Posterior vena cava (tissue), 2 donors: ENCODE data around the gene CCRL2. TPM values are rescaled to one million over a fixed set of nuclear protein-coding genes. Genes with fewer than 3 reads are reported as not detected.
"Not testable (repeated sequence)": the region's sequence is repeated elsewhere in the genome, so short reads cannot be mapped to it uniquely, and the experiment has no call there.

Source experiments
- DNase-seq: peaks from one replicate; pipeline ENCODE4 v3.0.0-alpha.2; 2020; ENCODE audit warnings: low spot score
- intact Hi-C, 2 donors: fragments of 100-400 bp; cut with DNase I; formaldehyde crosslinking; loops; one replicate each; pipeline versions ENCODE4 v1.14.1 to v1.14.2; 2022 to 2023
- total RNA-seq, 2 donors: library from RNA; stranded (reverse); fragmentation: NEBNext Ultra II Directional; extraction: Animal tissue kit (Norgen Biotek cat#: 25700); gene quantifications; one replicate each; pipeline ENCODE4 v1.2.1, GENCODE V29; 2021
- donor health status: DM: yes; HTN: yes; CAD: no.
- donor health status: DM: yes; HTN: yes; CAD: no.

The CCRL2 gene
- total RNA-seq, 2 donors from 2014 or later = 2.0 to 2.4 TPM

DNA sequence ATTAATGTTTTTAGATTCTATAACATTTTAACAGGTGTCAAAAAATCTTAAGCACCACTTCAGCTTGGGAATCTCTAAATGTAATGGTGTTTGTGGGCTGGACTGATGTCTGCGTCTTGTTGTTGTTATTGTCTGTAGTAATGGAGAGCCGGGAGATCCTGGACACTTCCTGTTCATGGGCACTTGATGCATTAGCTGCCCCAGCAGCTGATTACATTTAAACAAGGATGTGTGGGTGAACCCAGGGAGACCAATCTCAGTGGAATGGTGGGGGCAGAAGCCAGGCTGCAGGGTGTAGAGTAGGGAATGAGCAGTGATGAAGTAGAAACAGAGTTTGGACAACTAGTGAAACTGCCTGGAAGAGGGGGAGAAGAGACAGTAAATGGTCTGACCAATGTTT lies 8.0 kb upstream of the CCRL2 start:
- intact Hi-C loops = no loop called here

GRCh38 chr3:46399557-46399956 lies 7.5 kb upstream of the CCRL2 start:
- intact Hi-C loops = no loop called here
- DNase-seq = no peak

More for the DNA sequence above, 8.0 kb upstream of the CCRL2 start:
- DNase-seq = no peak

- intact Hi-C loops = no loop called here
Observed at GRCh38 chr3:46400000-46400734, 6.9 kb upstream of the CCRL2 start.

DNA sequence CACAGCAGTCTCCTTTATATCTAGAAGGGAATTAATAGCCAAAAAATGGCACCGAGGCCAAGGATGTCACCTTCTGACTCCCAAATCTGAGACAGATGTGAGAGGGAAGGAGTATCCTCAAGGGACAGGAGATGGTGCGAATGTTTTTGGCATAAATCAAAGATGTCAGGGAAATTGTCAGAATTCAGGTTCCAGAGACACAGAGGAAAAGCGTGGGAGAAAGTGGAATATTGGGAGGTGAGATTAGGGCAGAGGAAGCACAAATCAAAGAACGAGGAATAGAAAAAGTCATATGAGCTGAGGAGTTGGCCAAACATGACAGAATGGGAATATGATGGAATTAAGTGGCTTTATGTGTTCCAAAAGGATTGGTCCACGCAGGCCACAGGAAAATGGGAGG lies 6.2 kb upstream of the CCRL2 start:
- DNase-seq = no peak
- intact Hi-C loops = no loop called here

More at GRCh38 chr3:46400000-46400734, 6.9 kb upstream of the CCRL2 start:
- DNase-seq = no peak

- intact Hi-C loops = no loop called here
- DNase-seq = no peak
Observed at GRCh38 chr3:46401579-46401978, 5.5 kb upstream of the CCRL2 start.

- DNase-seq, intact Hi-C loops: not testable (repeated sequence)
Observed at GRCh38 chr3:46402902-46403301, 4.2 kb upstream of the CCRL2 start.

- intact Hi-C loops = no loop called here
- DNase-seq = no peak
Observed at GRCh38 chr3:46405301-46406019, 1.6 kb upstream of the CCRL2 start.

- DNase-seq = no peak
- intact Hi-C loops = no loop called here
Observed at GRCh38 chr3:46406443-46406787, 644 bp upstream of the CCRL2 start.

GRCh38 chr3:46407970-46408369 lies 911 bp downstream of the CCRL2 start:
- no peak for DNase-seq
- intact Hi-C loops = no loop called here

GRCh38 chr3:46408853-46409252 lies 1.8 kb downstream of the CCRL2 start:
- intact Hi-C loops = no loop called here

DNA sequence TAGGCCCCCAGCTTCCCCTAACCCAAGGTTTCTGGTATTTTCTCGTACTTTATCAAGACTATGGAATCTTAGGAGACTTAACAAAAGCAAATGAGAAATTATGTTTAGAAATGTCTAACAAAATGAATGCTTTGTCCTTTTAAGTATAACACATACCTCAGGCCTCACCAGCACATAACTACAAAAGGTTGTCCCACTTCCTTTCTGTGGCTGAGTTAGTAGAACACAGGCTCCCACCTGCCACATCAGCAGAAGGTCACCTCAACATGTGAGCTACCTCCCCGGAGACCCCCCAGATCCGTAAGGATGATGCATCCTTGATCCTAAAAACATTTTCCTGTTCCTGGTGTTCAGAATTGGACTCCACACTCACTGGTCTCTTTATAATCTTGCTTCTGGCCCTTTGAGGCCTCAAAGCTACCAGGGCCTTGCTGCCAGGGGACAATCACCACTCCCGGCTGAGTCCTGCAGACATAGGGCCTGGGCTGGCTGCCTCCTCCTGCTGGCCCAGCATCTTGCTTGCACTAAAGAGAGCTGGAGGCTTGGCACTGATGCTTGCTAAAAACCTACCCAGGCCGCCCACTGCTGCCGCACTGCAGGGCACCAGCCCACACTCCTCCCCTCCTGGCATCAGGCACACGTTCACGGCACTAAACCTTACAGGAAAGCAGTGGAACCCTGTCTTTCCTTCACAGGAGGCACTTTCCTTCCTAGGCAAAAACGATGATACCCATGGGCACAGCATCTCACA lies 2.9 kb downstream of the CCRL2 start:
- intact Hi-C loops = no loop called here
- no peak for DNase-seq

More at GRCh38 chr3:46408853-46409252, 1.8 kb downstream of the CCRL2 start:
- DNase-seq = no peak

GRCh38 chr3:46410669-46411068 lies 3.6 kb downstream of the CCRL2 start:
- intact Hi-C loops = no loop called here

GRCh38 chr3:46411271-46411670 lies 4.2 kb downstream of the CCRL2 start:
- intact Hi-C loops = no loop called here
- DNase-seq = no peak

More at GRCh38 chr3:46410669-46411068, 3.6 kb downstream of the CCRL2 start:
- DNase-seq = no peak

DNA sequence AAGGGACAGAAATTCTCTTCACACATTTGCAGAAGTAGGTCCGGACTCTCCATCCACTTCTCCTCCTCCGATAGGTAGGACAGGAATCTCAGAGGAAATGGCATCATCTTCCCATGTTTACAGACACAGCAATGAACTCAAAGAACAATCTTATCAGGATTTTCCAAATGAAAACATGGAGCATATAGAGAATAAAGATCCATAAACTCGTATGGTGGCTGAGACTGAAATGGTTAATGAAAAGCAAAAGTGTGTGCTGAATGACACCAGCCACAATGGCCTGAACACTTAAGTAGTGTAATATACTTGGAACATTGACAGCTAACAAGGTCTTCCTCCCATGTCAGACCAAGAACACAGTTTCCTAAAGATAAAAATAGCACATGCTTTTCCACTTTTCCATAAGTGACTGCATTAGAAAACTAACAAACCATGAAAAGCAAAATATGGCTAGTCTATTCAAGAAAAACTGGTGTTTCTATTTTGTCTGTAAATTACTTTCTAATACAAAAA lies 5.8 kb downstream of the CCRL2 start:
- intact Hi-C loops = no loop called here
- no peak for DNase-seq

DNA sequence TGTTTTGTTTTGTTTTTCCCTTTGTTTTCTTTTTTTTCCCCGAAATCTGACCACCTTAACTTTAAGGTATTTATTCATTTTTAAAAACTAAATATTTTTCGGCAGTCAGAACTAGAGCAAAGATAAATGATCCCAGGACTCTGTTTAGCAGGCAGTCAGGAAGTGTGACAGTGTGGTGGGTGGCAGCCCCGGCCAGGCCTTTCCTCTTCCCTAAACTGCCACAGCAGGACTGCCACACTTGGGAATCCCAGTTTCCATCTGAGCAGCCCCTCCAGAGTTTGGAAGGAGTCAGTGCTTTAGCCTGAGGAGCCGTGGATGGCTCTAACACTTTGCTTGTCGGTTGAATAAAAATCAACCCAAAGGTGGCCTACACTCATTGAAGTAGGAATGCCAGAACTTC lies 6.9 kb downstream of the CCRL2 start:
- intact Hi-C loops = no loop called here
- DNase-seq = no peak

GRCh38 chr3:46414739-46415138 lies 7.7 kb downstream of the CCRL2 start:
- no peak for DNase-seq
- intact Hi-C loops = no loop called here

DNA sequence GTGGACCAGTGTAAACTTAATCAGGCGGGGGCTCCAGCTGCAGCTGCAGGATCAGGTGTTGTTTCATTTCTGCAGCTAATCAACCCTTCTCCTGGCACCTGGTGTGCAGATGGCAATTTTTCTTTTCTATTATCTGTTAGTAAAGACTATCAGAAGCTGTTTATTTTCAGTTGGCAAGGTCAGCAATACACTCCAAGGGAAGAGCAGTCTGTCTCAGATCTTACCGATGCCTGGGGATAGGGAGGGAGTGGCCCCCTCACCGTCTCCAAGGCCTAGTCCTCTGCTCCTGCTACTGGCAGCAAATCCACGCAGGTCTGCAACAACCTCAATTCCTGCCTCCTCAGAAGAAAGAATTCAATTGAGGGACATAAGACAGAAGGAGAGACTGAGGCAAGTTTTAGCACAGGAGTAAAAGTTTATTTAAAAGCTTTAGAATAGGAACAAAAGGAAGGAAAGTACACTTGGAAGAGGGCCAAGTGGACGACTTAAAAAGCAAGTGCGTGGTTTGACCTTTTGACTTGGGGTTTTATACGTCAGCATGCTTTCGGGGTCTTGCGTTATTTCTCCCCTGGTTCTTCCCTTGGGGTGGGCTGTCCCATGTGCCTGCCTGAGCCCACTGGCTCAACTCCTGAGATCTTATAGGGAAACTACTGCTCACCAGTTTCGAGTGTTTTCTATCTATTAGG lies 9.2 kb downstream of the CCRL2 start:
- intact Hi-C loops = no loop called here
- no peak for DNase-seq

DNA sequence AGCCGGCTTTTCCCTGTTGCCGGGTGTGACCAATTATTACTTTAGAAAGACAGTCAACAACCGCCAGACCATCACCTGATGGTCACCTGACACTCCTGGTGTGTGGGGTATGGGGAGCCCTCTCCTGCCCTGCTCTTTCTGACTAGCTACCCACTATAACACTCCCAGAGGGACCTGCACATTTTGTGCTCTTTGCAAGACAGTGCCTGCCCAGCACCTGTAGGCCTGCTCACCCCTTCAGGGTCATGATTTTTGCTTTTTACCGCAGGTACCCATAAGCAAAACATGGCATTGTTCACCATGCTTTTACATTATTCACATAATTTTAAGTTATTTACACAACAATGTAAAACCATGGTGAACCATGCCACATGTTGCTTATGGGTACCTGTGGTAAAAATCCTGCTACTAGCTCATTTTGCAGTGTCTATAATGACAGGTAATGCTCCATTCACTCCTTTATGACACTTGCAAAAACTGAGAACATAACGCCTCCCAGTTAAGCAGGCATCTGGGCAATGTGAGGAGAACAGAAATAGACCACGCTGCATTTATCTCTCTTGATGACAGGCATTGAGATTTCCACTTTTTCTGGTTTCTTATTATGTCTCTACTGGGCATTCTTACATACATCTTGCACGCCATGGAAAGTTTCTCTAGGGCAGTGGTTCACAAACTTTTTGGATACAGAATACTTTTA lies 9.9 kb downstream of the CCRL2 start:
- intact Hi-C loops = no loop called here
- DNase-seq = no peak
